K562 (cell line): ENCODE measurements around the gene WFDC1. TPM values are rescaled to one million over a fixed set of nuclear protein-coding genes. Genes with fewer than 3 reads are reported as not detected.
A peak's percentile ranks its signal among the peaks of the same experiment; 100 is the strongest.

Experiments
- ATAC-seq: fragments of 200-7000 bp; cut with Tn5 transposase; 3 replicates; pipeline ENCODE4 v1.9.1; 2020; ENCODE audit warnings: moderate library complexity
- BruUV-seq: library from RNA; stranded (reverse); fragments of 400-500 nt; replicated peaks from 2 replicates; lab custom pipeline; 2021; lab: Mats Ljungman, UMichigan
- CTCF ChIA-PET: fragments of 300-600 bp; formaldehyde crosslinking; extraction: SDS; loops from one replicate; lab custom pipeline; 2021; ENCODE audit warnings: low intra/inter-chr PET ratio; lab: Yijun Ruan, JAX
- POLR2A ChIA-PET: fragments of 300-600, 350-650 bp; sonication (Branson Sonifier 250); formaldehyde crosslinking; extraction: SDS; loops from one replicate; lab custom pipeline; 2021; ENCODE audit warnings: antibody characterized with exemption, inconsistent platforms; lab: Yijun Ruan, JAX
- DNase-seq, 4 experiments: peaks; one replicate each; pipeline versions ENCODE4 v3.0.0 to v3.0.0-alpha.2; 2011 to 2018; ENCODE audit warnings: low spot score in 3 of 4, mixed read lengths in 3 of 4; ENCODE audit errors: extremely low read depth in 1 of 4
- FAIRE-seq: peaks from 2 replicates; lab custom pipeline; 2011; peaks lifted over from hg19 to GRCh38; lab: Jason Lieb, UNC
- H2AFZ ChIP-seq: 2 replicates; pipeline ENCODE4 v1.6.0; 2011; ENCODE audit warnings: low read depth, low read length, control low read depth, inconsistent platforms
- H3K27ac ChIP-seq: fragments of 200-600 bp; 3 replicates; pipeline ENCODE4 v1.8.0; 2011; ENCODE audit warnings: low read depth, mild to moderate bottlenecking, control low read depth, inconsistent platforms, low read length, moderate library complexity, mixed read lengths; ENCODE audit errors: extremely low read depth
- H3K27me3 ChIP-seq, 2 experiments: fragments of 300-600 bp in 1 of 2; 2 replicates in 1 of 2; 3 replicates in 1 of 2; pipeline versions ENCODE4 v1.6.0 to v1.8.0; 2011; ENCODE audit warnings: inconsistent platforms in 2 of 2, low read length in 2 of 2, mild to moderate bottlenecking in 1 of 2, mixed read lengths in 1 of 2, moderate library complexity in 1 of 2; ENCODE audit not compliant: control insufficient read depth in 2 of 2, insufficient read depth in 2 of 2
- H3K36me3 ChIP-seq: fragments of 300-600 bp; 3 replicates; pipeline ENCODE4 v1.8.0; 2011; ENCODE audit warnings: mild to moderate bottlenecking, low read length, inconsistent platforms; ENCODE audit not compliant: control insufficient read depth, insufficient read depth
- H3K4me1 ChIP-seq, 2 experiments: fragments of 200-600 bp in 1 of 2; replicated peaks in 1 of 2; 2 replicates in 1 of 2; 3 replicates in 1 of 2; pipeline versions ENCODE4 v1.5.1 to v1.8.0; 2011; ENCODE audit warnings: inconsistent platforms in 2 of 2, low read length in 2 of 2, mild to moderate bottlenecking in 1 of 2, mixed read lengths in 1 of 2, moderate library complexity in 1 of 2; ENCODE audit not compliant: control insufficient read depth in 2 of 2, insufficient read depth in 2 of 2
- H3K4me2 ChIP-seq: 2 replicates; pipeline ENCODE4 v1.6.1; 2011; ENCODE audit warnings: low read length, control low read depth, inconsistent platforms, mixed read lengths; ENCODE audit not compliant: insufficient read depth
- H3K4me3 ChIP-seq: fragments of 200-600 bp; sonication (generic), shearing (Covaris generic); 2 replicates; pipeline ENCODE4 v1.5.1; 2016; ENCODE audit warnings: control low read depth, inconsistent platforms
- H3K79me2 ChIP-seq: fragments of 200-600 bp; 3 replicates; pipeline ENCODE4 v1.8.0; 2011; ENCODE audit warnings: low read length, inconsistent platforms; ENCODE audit not compliant: control insufficient read depth, insufficient read depth
- H3K9ac ChIP-seq, 2 experiments: 2 replicates each; pipeline versions ENCODE4 v1.6.0 to v1.6.1; 2011; ENCODE audit warnings: low read depth in 2 of 2, low read length in 2 of 2, control low read depth in 1 of 2, inconsistent platforms in 1 of 2, mild to moderate bottlenecking in 1 of 2, mixed read lengths in 1 of 2; ENCODE audit not compliant: insufficient read depth in 1 of 2
- H3K9me1 ChIP-seq: one replicate; pipeline ENCODE4 v1.6.0; 2011; ENCODE audit warnings: inconsistent platforms, mild to moderate bottlenecking, low read length, moderate library complexity; ENCODE audit not compliant: control insufficient read depth, insufficient read depth
- H3K9me3 ChIP-seq: replicated peaks from 2 replicates; pipeline ENCODE4 v1.5.1; 2011; ENCODE audit warnings: low read depth, low read length, inconsistent platforms; ENCODE audit not compliant: control insufficient read depth, insufficient read depth
- H4K20me1 ChIP-seq: replicated peaks from 2 replicates; pipeline ENCODE4 v1.6.1; 2011; ENCODE audit warnings: low read length, inconsistent platforms, mixed read lengths; ENCODE audit not compliant: control insufficient read depth, insufficient read depth
- ASH1L ChIP-seq: fragments of 450-650 bp; IDR thresholded peaks from 2 replicates; pipeline ENCODE4 v1.6.1; 2018; ENCODE audit warnings: borderline replicate concordance, mild to moderate bottlenecking, low read depth; ENCODE audit not compliant: partially characterized antibody
- CBX5 ChIP-seq: IDR thresholded peaks from 2 replicates; pipeline ENCODE4 v1.6.1; 2014; ENCODE audit warnings: low read depth, borderline replicate concordance
- RAD51 ChIP-seq: fragments of 450-650 bp; IDR thresholded peaks from 2 replicates; pipeline ENCODE4 v1.7.1; 2016; ENCODE audit warnings: low read depth, mild to moderate bottlenecking, borderline replicate concordance
- ZNF316 ChIP-seq: fragments of 450-650 bp; IDR thresholded peaks from 2 replicates; pipeline ENCODE4 v1.6.1; 2016
- WGBS: fragments of 100-300 bp; shearing (Covaris generic); methylation state at CpG from one replicate; pipeline ENCODE4 v1.1.6; 2016; ENCODE audit warnings: low coverage, mixed read lengths; ENCODE audit not compliant: insufficient coverage; ENCODE audit errors: missing lambda C conversion rate; 5-methylcytosine and 5-hydroxymethylcytosine counted together
- in situ Hi-C: fragments of 300-500 bp; cut with MboI; formaldehyde crosslinking; loops from 4 replicates; pipeline ENCODE4 v1.15.0; 2018; ENCODE audit warnings: inconsistent platforms, mixed read lengths
- intact Hi-C: fragments of 100-400 bp; cut with micrococcal nuclease; formaldehyde crosslinking; loops from 2 replicates; pipeline ENCODE4 v1.14.2; 2022
- polyA plus RNA-seq, 8 experiments: library from polyadenylated mRNA; depleted of rRNA in 4 of 8; stranded (reverse) in 5 of 8; unstranded in 3 of 8; fragments of >200 nt; fragmentation: Nextera tagmentation in 2 of 8; fragmentation: Illumina TruSeq in 1 of 8; extraction: Ambion mirVana in 2 of 8; extraction: Trizol in 1 of 8; gene quantifications; 2 replicates each; pipeline versions ENCODE4 v1.2.1 to v1.2.3, GENCODE V29; 2011 to 2014; ENCODE audit warnings: inconsistent platforms in 1 of 8, missing spikeins in 1 of 8
- total RNA-seq, 7 experiments: library from RNA; depleted of rRNA in 6 of 7; stranded (reverse); fragments of >200 nt in 6 of 7; fragmentation: Illumina TruSeq in 2 of 7; extraction: Trizol in 2 of 7; gene quantifications; 2 replicates each; pipeline versions ENCODE4 v1.2.1 to v1.2.3, GENCODE V29; 2011 to 2021; ENCODE audit warnings: low replicate concordance in 1 of 7
- TF ChIP-seq, protein P1 (sequence below): fragments of 450-650 bp; formaldehyde crosslinking; conservative IDR thresholded peaks from 2 replicates; pipeline ENCODE4 v1.4.0; 2022; ENCODE audit warnings: mild to moderate bottlenecking, missing genetic modification characterization
- TF ChIP-seq, protein P2 (sequence below): fragments of 250-450 bp; sonication (Bioruptor Pico); IDR thresholded peaks from 2 replicates; pipeline ENCODE4 v1.5.0; 2021
- TF ChIP-seq, protein P3 (sequence below): sonication (generic); formaldehyde crosslinking; IDR thresholded peaks from 2 replicates; pipeline ENCODE4 v1.9.0; 2022; ENCODE audit warnings: mild to moderate bottlenecking, missing genetic modification reagents
- TF ChIP-seq, protein P4 (sequence below): fragments of 250-450 bp; sonication (Bioruptor Pico); IDR thresholded peaks from 2 replicates; pipeline ENCODE4 v1.8.0; 2022; ENCODE audit warnings: moderate library complexity, mild to moderate bottlenecking, inconsistent platforms
- TF ChIP-seq, protein P5 (sequence below): fragments of 450-650 bp; conservative IDR thresholded peaks from 2 replicates; pipeline ENCODE4 v1.6.1; 2016; ENCODE audit warnings: missing genetic modification characterization, low read depth, mild to moderate bottlenecking, missing compliant biosample characterization, moderate library complexity
- TF ChIP-seq, protein P6 (sequence below), 2 experiments: fragments of 450-650 bp in 1 of 2; sonication (generic) in 1 of 2; formaldehyde crosslinking; conservative IDR thresholded peaks; 2 replicates each; pipeline versions ENCODE4 v1.4.0 to v1.8.1; 2020 to 2022; ENCODE audit warnings: mild to moderate bottlenecking in 1 of 2, missing genetic modification reagents in 1 of 2
- TF ChIP-seq, protein P7 (sequence below): sonication (generic); formaldehyde crosslinking; IDR thresholded peaks from 2 replicates; pipeline ENCODE4 v1.8.1; 2023; ENCODE audit warnings: mild to moderate bottlenecking, missing genetic modification reagents

The WFDC1 gene
- total and polyA plus RNA-seq, 9 of the 15 experiments (the other 6 are each of a cell fraction or from before 2014, with no cell fraction given): not detected

DNA sequence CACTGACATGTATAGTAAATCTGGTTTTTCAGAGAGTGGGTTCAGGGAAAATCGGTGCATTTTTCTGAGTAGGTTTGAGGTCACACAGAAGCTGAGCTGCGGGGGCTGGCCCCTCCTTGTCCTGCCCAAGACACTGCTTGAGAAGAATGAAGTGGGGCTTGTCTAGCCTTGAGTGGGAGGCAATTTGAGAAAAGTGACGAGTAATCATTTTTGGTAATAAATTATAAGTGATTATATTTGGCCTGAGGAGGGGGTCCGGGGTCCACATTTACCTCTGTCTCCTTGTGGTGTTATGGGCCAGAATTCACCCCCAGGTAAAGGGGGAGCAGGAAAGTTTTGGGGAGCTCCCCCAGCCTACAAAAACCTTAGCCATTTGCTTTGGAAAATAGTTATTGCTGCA is 28.1 kb downstream of the WFDC1 start (continued):
- TF ChIP-seq, protein P1, sequence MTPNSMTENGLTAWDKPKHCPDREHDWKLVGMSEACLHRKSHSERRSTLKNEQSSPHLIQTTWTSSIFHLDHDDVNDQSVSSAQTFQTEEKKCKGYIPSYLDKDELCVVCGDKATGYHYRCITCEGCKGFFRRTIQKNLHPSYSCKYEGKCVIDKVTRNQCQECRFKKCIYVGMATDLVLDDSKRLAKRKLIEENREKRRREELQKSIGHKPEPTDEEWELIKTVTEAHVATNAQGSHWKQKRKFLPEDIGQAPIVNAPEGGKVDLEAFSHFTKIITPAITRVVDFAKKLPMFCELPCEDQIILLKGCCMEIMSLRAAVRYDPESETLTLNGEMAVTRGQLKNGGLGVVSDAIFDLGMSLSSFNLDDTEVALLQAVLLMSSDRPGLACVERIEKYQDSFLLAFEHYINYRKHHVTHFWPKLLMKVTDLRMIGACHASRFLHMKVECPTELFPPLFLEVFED: no peak
- TF ChIP-seq CBX5: no peak
- TF ChIP-seq ZNF316: peak; percentile 65
- TF ChIP-seq, protein P2, sequence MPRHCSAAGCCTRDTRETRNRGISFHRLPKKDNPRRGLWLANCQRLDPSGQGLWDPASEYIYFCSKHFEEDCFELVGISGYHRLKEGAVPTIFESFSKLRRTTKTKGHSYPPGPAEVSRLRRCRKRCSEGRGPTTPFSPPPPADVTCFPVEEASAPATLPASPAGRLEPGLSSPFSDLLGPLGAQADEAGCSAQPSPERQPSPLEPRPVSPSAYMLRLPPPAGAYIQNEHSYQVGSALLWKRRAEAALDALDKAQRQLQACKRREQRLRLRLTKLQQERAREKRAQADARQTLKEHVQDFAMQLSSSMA (CRISPR knock-in tag): no peak
- TF ChIP-seq, protein P3, sequence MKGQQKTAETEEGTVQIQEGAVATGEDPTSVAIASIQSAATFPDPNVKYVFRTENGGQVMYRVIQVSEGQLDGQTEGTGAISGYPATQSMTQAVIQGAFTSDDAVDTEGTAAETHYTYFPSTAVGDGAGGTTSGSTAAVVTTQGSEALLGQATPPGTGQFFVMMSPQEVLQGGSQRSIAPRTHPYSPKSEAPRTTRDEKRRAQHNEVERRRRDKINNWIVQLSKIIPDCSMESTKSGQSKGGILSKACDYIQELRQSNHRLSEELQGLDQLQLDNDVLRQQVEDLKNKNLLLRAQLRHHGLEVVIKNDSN (CRISPR knock-in tag): no peak
- TF ChIP-seq, protein P4, sequence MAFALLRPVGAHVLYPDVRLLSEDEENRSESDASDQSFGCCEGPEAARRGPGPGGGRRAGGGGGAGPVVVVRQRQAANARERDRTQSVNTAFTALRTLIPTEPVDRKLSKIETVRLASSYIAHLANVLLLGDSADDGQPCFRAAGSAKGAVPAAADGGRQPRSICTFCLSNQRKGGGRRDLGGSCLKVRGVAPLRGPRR (CRISPR knock-in tag): no peak

DNA sequence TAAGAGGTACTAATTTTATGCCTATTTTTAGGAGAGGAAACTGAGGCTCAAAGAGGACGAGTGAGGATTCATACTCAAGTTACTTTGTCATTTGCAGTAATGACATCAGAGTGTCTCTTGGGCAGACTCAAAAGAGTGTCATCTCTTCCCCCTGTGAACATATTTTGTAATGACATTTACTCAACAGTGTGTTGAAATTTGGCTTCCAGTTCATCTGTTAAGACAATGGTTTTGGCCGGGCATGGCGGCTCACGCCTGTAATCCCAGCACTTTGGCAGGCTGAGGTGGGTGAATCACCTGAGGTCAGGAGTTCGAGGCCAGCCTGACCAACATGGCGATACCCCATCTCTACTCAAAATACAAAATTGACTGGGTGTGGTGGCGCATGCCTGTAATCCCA is 28.9 kb downstream of the WFDC1 start:
- ChIA-PET POLR2A (no interaction called here), CTCF (no interaction called here)
- Histone ChIP-seq H3K79me2 (no peaks in the 10 kb centered on the region), H2AFZ (no peak overlapping the region), H3K36me3 (no peaks in the 10 kb centered on the region), H3K4me2 (no peak overlapping the region), H3K9me3 (no peaks in the 10 kb centered on the region), H3K27ac (no peak overlapping the region), H3K4me1 (no peaks in the 10 kb centered on the region), H3K9ac (no peak overlapping the region), H3K4me3 (no peak overlapping the region), H4K20me1 (no peaks in the 10 kb centered on the region), H3K27me3 (peaks cover 40 to 52% of the 10 kb centered on the region in 2 experiments), H3K9me1 (no peaks in the 10 kb centered on the region)
- FAIRE-seq: no peak
- intact Hi-C loops (no loop called here), in situ Hi-C loops (no loop called here)
- no TSS peak for BruUV-seq
- DNase-seq: no peak
- WGBS: 0% methylated on average over 6 of the region's 7 CpGs
- ATAC-seq: no peak
- TF ChIP-seq ASH1L (no peak), RAD51 (no peak)
- TF ChIP-seq, protein P5, sequence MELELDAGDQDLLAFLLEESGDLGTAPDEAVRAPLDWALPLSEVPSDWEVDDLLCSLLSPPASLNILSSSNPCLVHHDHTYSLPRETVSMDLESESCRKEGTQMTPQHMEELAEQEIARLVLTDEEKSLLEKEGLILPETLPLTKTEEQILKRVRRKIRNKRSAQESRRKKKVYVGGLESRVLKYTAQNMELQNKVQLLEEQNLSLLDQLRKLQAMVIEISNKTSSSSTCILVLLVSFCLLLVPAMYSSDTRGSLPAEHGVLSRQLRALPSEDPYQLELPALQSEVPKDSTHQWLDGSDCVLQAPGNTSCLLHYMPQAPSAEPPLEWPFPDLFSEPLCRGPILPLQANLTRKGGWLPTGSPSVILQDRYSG: no peak
- TF ChIP-seq, protein P6, sequence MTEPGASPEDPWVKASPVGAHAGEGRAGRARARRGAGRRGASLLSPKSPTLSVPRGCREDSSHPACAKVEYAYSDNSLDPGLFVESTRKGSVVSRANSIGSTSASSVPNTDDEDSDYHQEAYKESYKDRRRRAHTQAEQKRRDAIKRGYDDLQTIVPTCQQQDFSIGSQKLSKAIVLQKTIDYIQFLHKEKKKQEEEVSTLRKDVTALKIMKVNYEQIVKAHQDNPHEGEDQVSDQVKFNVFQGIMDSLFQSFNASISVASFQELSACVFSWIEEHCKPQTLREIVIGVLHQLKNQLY (CRISPR knock-in tag; conservative IDR thresholded peaks at IDR 0.05): no peak
- TF ChIP-seq, protein P7, sequence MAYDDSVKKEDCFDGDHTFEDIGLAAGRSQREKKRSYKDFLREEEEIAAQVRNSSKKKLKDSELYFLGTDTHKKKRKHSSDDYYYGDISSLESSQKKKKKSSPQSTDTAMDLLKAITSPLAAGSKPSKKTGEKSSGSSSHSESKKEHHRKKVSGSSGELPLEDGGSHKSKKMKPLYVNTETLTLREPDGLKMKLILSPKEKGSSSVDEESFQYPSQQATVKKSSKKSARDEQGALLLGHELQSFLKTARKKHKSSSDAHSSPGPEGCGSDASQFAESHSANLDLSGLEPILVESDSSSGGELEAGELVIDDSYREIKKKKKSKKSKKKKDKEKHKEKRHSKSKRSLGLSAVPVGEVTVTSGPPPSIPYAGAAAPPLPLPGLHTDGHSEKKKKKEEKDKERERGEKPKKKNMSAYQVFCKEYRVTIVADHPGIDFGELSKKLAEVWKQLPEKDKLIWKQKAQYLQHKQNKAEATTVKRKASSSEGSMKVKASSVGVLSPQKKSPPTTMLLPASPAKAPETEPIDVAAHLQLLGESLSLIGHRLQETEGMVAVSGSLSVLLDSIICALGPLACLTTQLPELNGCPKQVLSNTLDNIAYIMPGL (CRISPR knock-in tag): no peak
